Brain microvascular endothelial cell (primary cell): Measurements from ENCODE around the gene PTGR3.
A peak's percentile ranks its signal among the peaks of the same experiment; 100 is the strongest.

ENCODE experiments used
- DNase-seq: peaks from one replicate; pipeline ENCODE4 v3.0.0-alpha.2; 2020
- H3K27ac ChIP-seq: fragments of 250-450 bp; sonication (Bioruptor Pico); 2 replicates; pipeline ENCODE4 v1.5.1; 2020; ENCODE audit warnings: mild to moderate bottlenecking, moderate library complexity
- H3K27me3 ChIP-seq: fragments of 250-450 bp; sonication (Bioruptor Pico); replicated peaks from 2 replicates; pipeline ENCODE4 v1.5.1; 2020; ENCODE audit warnings: mild to moderate bottlenecking
- H3K36me3 ChIP-seq: fragments of 250-450 bp; sonication (Bioruptor Pico); replicated peaks from 2 replicates; pipeline ENCODE4 v1.5.1; 2020; ENCODE audit warnings: mild to moderate bottlenecking
- H3K4me3 ChIP-seq: 2 replicates; pipeline ENCODE4 v1.5.1; 2011; ENCODE audit warnings: low read depth, mild to moderate bottlenecking, control low read depth, low read length, moderate library complexity
- in situ Hi-C: cut with HindIII; loops from 2 replicates; pipeline ENCODE4 v1.10.0; 2017; ENCODE audit warnings: low sequenced_read_pairs, low pct_ligation_motif_present
- TF ChIP-seq, protein P1 (sequence below): IDR thresholded peaks from 2 replicates; pipeline ENCODE4 v1.5.1; 2011; ENCODE audit warnings: low read depth, mild to moderate bottlenecking, moderate library complexity, low read length, control low read depth, inconsistent platforms; ENCODE audit errors: missing control alignments

The PTGR3 gene

DNA sequence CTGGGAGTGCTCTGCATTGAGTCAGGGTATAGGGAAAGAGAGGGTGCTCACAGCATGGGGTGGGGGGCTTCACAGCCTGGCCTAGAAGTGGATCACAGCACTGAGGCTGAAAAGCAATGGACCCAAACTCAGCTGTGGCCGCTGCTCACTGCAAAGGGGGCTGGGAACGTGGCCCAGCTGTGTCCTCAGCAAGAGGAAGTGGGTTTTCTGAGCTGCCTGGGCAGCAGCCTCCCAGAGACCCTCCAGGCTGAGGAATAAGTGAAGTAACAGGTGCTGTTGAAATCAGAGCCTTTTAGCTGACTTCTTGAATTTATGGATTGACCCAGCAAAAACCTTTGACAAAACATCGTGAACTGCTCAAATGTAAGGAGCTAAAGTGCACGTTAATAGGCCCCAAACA is 35.2 kb downstream of the PTGR3 start:
- in situ Hi-C loops: no loop called here
- TF ChIP-seq, protein P1, sequence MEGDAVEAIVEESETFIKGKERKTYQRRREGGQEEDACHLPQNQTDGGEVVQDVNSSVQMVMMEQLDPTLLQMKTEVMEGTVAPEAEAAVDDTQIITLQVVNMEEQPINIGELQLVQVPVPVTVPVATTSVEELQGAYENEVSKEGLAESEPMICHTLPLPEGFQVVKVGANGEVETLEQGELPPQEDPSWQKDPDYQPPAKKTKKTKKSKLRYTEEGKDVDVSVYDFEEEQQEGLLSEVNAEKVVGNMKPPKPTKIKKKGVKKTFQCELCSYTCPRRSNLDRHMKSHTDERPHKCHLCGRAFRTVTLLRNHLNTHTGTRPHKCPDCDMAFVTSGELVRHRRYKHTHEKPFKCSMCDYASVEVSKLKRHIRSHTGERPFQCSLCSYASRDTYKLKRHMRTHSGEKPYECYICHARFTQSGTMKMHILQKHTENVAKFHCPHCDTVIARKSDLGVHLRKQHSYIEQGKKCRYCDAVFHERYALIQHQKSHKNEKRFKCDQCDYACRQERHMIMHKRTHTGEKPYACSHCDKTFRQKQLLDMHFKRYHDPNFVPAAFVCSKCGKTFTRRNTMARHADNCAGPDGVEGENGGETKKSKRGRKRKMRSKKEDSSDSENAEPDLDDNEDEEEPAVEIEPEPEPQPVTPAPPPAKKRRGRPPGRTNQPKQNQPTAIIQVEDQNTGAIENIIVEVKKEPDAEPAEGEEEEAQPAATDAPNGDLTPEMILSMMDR: no peak
- Histone ChIP-seq H3K27me3 (no peaks in the 10 kb centered on the region), H3K27ac (no peak overlapping the region), H3K36me3 (no peaks in the 10 kb centered on the region), H3K4me3 (no peak overlapping the region)
- DNase-seq: no peak

GRCh38 chr18:75173125-75173432 is 35.9 kb downstream of the PTGR3 start:
- Histone ChIP-seq H3K4me3 (no peak overlapping the region), H3K27me3 (no peaks in the 10 kb centered on the region), H3K27ac (no peak overlapping the region), H3K36me3 (no peaks in the 10 kb centered on the region)
- TF ChIP-seq, protein P1: peak; percentile 26
- in situ Hi-C loops: no loop called here
- no peak for DNase-seq

GRCh38 chr18:75172299-75173124 is 36.4 kb downstream of the PTGR3 start:
- TF ChIP-seq, protein P1: no peak
- Histone ChIP-seq H3K4me3 (no peak overlapping the region), H3K27ac (no peak overlapping the region), H3K36me3 (no peaks in the 10 kb centered on the region), H3K27me3 (no peaks in the 10 kb centered on the region)
- in situ Hi-C loops: no loop called here
- DNase-seq: no peak

DNA sequence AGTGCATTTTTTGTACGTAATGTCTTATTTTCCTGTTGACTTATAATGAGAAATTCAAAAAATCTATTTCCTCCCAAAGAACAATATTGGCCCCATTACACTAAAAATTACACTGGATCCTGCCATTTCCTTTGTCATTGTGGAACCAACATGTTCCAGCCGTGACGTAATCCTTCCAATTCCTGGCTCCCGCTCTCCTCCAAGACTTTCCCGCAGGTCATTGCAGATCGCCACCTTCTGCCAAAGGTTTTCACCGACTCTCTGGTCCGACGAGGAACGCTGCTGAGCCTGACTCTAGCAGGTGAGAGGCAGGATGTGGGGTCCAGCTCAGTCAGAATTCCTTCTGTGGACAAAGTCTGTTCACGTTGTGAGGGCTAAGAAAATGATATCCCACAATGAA is 38.0 kb downstream of the PTGR3 start:
- TF ChIP-seq, protein P1: no peak
- DNase-seq: no peak
- in situ Hi-C loops: no loop called here
- H3K36me3 ChIP-seq: no peaks in the 10 kb centered on the region
- no peak overlapping the region for H3K27ac ChIP-seq
- no peaks in the 10 kb centered on the region for H3K27me3 ChIP-seq
- no peak overlapping the region for H3K4me3 ChIP-seq

- H3K4me3 ChIP-seq: no peak overlapping the region
- TF ChIP-seq, protein P1: no peak
- H3K27me3 ChIP-seq: no peaks in the 10 kb centered on the region
- no peaks in the 10 kb centered on the region for H3K36me3 ChIP-seq
- DNase-seq: no peak
- in situ Hi-C loops: no loop called here
- no peak overlapping the region for H3K27ac ChIP-seq
These were observed 38.7 kb downstream of the PTGR3 start for GRCh38 chr18:75170022-75170789.
